ENCODE measurements around the gene EGFL8.
A peak's percentile ranks its signal among the peaks of the same experiment; 100 is the strongest.

Gene EGFL8

DNA sequence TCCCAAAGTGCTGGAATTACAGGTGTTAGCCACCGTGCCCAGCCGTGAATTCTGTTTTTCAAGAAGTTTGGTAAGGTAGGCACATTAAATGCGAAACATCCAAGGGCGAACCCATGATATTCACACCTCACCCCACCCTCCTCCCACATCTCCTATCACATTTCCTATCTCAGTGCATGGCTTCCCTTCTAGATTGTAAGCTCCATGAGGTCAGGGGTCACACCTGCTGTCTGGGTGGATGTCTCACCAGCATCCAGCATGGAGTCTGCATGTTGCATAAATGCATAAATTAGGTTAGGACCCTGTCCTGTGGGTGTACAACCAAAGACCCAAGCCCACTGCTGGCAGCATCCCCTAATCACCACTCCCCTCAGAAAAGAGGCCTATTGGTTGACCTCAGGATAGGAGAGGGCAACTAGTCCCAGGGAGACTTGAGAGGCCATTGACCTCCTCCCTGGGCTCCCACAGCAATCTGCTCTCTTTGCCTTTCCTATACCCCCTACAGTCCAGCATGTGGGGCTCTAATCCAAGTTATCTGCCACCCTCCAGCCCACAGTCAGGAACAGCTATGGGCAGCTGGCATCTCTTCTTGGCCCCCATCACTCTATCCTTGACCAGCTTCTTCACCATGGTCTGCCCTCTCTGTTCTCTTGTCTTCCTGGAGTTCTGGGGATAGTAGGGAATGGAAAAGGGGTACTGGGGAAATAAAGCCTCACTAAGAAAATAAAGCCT, 16.8 kb upstream of the EGFL8 start:
- no peak for DNase-seq

DNA sequence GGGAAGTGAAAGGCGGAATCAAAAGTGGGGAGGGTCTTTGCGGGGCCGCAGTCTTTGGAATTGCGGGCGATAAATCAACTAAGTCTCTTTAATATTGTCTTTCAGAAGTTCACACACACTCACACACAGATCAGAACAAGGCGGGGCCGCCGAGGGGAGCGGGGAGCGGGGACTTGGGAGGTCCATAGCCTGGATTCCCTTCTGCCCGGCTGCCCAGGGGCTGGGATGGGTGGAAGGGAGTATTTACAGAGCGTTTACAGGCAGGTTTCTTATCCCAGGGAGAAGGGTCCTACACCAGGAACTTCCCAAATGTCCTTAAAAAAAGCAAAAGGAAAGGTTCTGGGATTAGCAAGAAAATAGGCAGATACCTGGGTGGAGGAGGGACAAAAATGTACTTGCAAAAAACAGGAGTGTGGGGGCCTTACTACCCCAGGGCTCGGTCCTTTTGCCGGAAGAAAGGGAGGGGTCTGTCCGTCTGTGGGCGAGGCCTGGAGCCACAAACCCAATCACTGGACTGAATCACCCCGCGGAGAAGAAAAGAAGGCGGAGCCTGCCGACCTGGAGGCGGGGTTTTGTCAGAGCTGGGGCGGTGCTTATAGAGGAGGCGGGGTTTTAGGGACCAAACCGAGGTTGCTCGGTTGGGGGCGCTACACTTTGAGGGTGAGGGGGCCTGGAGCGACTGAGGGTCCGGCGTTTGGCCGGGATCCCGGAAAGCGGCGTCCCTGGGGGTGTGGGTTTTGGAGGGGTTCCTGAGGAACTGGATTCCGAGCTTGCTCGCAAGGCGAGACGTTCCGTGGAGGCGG, 15.9 kb upstream of the EGFL8 start:
- DNase-seq: peak; percentile 76

DNA sequence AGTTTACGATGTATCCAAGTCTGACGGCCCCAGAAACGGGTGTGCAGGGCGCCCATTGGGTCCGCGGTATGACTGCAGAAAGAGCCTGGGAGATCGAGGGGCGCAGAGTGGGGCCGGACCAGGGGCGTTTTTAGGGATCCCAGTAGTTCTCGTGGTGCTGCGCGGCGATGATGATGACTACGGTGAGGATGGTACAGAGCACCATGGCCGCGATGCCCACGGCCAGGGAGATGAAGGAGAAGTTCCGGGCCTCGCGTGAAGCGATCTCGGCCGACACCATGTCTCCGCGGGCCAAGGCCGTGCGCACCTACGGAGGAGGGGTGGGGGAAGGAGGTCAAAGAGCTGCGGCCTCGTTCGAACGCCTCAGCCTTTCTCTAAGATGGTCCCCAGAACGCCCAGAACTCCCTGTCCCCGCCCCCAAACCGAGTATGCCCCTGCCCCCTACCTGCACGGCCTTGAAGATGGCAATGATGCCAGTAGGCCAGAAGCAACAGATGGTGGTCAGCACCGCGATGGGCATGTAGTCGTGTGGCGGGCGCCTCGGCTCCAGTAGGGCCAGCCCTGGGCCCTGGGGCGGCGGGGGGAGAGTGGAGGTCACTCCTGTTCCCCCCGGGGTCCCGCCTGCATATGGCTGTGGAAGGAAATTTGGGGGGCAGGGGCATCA, 15.2 kb upstream of the EGFL8 start:
- DNase-seq: no peak

DNA sequence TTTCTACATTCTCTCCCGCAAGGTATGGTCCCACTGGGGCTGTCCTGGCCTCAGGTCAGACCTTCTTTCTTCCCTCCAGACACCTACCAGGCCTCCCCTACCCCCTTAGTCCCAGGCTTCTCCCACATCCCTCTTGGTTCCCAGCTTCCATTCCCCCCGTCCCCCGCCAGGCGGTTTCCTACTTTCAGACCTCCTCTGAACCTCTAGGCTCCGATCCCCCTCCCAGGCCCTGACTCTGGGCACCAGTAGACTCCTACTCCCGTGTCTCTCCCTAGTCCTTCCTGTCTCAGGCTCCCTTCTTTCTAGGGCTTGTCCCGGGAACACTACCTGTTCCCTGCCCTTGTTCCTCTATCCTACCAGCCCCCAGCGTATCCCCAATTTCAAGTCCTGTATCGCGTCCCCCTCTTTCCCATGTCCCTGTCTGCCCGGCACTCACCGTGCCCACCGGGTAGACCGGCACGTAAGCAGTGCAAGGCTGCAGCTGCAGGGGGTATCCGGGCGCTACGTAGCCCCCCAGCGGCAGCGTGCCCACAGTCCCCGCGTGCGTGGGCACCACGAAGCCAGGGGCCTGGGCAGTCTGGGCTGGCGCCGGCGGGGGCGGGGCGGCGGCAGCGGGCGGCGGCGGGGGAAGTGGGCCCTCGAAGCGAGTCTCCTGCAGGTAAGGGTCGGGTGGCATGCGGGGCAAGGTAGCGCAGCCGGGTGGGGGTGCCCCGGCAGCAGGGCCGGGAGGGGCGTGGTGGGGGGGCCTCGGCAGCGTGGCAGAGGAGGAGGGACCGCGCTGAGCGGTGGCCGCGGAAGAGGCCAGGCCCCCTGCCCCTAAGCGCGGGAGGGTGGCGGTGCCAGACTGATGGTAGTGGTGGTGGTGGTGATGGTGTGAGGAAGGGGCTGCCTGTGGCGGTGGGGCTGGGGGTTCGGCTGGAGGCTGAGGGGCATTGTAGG, 14.2 kb upstream of the EGFL8 start:
- no peak for DNase-seq

DNA sequence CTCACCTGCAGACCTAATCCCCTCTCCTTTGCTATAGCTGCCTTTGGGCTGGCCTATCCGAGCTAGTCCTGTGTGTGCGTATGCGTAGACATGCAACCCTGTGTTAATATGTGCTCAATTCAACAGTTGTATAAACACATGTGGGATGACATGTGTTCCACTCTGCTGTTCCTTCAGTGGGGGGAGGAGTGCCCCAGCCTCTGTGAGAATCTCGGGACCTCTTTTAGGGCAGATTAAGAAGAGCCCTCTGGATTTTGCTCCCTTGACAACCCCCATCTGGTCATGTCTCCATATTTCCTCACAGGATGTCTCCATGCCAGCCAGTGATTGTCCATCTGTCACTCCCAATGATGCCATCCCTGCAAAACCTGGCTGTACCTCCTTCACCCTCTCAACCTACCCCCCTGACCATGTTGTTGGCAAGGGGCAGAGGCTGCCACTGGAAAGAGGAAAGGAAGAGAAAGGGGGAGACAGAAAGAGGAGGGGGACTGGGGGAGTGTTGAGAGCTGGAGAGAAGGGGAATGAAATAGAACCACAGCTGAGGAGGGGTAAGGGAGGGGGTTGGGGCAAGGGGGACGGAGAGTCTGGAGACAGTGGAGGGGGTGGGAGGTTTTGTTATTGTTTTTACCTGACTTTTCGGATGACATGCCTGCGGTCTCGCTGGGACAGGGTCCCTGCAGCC, 13.1 kb upstream of the EGFL8 start:
- no peak for DNase-seq

DNA sequence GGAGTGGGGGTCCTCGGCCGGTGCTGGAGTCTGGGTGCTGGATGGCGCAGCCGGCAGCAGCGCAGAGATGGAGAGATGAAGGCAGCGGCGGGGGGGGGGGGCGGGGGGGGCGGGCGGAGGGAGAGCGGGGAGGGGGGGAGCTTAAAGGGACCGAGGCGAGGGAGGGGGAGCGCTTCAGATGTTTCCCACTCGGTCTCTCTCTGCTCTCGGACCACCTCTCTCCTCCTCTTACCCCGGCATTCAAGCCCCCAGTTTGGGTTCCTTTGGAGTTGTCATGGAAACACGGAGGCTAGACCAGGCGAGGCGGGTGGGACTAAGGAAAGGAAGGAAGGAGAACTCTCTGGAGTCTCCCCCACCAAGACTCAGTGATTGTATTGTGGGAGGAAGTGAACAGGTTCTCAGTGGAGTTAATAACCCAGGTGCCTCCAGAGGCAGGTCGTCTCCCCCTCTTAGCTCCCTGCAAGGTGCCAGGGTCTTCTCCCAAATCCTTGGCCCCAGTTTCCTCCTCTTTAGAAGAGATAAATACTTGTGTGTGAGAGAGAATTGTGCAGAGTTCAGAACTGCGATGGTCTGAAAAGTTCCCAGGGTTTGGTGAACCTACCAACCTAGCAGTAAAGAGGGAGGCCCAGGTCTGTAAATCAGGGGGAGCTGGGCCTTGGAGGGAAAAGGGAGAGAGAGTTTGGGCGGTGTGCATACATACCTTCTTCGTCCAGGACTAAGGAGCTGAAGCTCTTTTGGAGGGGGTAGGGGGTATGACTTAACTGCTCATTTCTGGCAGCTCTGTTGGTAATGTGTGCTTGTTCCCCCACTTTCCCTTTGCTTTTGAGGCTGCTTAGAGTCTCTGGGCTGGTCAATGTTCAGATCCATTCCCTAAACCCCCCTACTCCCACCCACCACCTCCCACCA, 12.3 kb upstream of the EGFL8 start, which contains the start of gene PRRT1:
Gene PRRT1, minus strand, starts transcription at position 77 of the 906 bp plus-strand sequence. CDS start 112 bp downstream, outside the sequence.
- no peak for DNase-seq

DNA sequence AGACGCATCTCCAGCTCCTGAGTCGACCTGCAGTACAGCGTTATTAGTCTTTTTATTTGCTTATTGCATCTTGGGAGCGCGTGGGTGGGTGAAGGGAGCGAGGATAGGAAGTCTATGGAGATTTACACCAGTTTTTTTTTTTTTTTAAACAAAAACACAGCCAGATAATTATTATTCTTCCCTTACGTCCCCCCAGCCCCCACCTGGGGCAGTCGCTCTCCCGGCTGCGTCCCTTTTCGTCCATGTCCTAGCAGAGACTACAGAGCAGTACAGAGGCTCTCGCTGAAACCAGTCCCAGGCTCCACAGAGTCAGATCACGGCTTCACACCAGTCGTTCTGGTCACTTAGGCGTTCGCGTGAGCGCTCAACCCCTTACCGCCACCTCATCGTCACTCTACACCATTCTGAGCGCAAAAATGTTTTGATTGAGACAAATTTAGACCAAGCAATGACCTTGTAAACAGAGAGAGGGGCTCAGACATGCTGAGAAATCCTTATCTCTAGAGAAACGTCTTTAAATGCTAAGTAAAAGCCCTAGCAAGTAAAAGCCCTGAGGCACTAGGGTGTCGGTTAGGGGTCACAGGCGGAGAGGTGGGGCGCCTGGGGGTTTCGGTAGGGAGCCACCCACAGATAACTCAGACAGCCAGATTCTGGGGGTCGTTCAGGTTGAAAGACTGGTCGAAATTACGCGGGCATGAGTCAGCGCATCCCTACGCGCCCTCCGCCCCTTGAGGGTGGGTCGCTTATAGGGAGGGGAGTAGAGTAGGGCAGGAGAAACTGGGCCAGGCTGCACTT, 11.4 kb upstream of the EGFL8 start:
- DNase-seq: no peak

DNA sequence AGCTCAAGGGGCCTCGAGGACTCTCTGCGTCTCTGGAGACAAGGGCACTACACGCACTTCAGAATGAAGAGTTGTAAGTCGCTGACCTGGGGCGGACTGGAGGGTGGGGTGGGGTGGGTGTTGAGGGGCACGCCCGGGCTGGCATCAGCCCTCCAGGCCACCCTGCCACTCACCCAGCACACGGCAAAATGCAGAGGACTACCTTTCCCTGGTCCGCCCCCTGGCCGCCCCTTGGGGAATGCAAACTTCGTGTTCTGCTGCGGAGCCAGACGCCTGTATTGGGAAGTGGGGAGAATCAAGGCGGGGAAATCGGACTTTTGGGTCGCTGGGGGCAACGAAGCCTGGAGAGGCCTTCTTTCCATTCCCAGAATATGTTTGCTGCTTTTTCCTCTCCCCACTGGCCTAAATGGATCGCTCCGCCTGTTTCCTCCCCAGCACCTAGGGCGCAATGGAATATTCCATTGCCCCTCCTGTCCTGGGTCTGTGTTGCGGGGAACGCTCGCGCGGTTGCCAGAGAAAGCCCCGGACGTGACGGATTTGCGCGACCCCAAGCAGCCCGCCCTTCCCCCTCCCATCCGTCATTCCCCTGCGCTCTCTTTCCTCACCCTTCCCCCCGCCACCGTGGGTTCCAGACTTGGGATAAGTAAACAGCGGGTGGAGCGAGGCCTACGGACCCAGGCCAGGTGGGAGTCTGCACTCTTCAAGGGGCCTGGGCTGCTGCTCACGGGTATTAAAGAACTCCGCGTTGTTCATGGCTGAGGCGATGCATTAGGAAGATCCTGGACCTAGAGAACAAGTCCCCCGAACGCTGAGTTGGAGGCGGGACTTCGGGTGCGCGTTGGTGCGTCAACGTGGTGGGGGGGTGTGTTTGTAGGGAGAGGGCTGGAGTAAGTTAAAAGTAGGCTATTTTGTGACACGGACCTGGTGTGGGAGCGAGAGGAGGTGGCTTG, 10.6 kb upstream of the EGFL8 start, which contains the start of gene PPT2:
Gene PPT2, plus strand, starts transcription at position 578 of the 950 bp plus-strand sequence. CDS start 454 bp downstream, outside the sequence.
- peak; percentile 83 for DNase-seq

DNA sequence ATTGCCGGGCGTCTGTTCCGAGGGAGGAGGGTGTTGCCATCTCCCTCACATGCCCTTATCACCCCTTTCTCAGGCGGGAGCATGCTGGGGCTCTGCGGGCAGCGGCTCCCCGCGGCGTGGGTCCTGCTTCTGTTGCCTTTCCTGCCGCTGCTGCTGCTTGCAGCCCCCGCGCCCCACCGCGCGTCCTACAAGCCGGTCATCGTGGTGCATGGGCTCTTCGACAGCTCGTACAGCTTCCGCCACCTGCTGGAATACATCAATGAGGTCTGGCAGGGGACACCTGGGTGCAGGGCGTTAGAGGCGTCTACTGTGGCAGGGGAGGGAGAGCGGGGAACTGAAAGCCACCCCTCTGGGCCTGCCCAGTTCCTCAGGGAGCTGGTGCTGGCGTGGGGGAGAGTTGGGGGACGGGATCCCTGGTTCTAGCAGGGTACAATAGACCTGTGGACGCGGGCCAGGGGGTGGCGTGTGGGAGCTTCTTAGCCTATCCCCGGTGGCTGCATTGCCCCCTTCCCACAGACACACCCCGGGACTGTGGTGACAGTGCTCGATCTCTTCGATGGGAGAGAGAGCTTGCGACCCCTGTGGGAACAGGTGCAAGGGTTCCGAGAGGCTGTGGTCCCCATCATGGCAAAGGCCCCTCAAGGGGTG, 9.8 kb upstream of the EGFL8 start:
- peak; percentile 77 for DNase-seq

DNA sequence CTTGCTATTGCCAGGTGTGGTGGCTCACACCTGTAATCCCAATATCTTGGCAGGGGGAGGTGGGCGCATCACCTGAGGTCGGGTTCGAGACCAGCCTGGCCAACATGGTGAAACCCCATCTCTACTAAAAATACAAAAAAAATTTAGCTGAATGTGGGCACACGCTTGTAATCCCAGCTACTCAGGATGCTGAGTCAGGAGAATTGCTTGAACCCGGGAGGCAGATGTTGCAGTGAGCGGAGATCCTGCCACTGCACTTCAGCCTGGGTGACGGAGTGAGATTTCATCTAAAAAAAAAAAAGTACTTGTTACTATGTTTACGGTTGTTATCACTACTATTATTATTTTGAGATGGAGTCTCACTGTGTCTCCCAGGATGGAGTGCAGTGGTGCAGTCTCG, 7.5 kb upstream of the EGFL8 start:
- no peak for DNase-seq

DNA sequence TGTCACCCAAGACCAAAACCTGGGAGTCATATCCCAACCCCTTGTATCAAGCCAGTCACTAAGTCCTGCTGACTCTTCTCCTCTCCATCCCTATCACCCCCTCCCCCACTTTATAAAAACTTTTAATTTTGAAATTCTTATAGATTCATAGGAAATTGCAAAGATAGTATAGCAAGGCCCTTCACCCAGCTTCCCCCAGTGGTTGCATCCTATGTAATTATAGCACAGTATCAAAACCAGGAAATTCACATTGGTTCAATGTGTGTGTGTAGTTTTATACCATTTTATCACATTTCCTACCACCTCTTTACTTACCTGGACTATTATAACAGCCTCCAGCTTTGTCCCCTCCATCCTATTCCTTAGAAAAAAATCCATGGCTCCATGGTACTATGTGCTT, 6.3 kb upstream of the EGFL8 start:
- no peak for DNase-seq

DNA sequence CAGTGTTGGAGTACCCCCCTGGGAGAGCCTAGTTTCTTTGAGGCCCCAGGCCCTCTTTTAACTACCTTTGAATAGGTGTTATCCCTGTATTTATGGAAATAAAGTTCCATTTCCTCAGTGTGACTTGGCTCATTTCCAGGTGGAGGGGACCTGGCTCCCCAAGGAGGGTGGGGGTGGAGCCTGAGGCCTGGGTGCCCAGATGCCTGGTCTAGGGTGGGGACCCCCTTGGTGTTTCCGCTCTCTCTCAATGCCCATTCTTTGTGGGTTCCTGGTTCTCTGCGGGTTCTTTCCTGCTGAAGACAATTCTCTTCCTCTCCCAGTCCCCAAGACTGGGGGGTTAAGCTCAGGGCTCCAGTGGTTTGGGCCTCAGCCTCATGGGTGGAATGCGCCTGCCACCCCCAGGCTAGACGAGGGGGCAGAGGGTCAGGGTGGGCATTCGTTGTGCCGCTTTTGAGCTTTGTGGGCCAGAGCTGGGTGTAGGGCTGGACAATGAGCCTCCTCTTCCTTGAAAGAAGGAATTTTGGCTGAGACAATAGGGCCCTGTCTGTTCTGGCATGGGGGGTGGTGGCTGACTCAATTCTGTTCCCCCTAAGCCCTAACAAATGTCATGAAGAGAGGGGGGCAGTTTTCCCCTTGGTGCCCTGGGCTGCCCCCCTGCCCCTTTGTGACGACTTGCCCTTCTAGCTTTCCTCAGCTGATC, 686 bp upstream of the EGFL8 start:
- no peak for DNase-seq

DNA sequence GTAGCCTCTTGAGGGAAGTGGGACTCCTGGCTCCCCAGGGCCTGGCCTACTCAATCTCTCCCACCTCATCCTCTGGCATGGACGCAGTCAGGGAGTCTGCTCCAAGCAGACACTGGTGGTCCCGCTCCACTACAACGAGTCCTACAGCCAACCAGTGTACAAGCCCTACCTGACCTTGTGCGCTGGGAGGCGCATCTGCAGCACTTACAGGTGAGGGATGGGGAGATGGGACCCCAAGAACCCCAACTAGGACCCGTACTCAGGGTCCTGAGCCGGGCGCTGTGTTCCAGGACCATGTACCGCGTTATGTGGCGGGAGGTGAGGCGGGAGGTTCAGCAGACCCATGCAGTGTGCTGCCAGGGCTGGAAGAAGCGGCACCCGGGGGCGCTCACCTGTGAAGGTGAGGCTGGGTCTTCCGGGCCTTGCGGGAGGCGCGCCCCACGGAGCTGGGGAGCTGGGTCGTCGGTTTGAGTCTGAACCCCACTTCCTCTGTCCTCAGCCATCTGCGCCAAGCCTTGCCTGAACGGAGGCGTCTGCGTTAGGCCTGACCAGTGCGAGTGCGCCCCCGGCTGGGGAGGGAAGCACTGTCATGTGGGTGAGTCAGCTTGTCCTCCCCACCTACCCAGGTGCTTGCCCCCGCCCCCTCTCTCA, 2.1 kb downstream of the EGFL8 start:
- DNase-seq: no peak

DNA sequence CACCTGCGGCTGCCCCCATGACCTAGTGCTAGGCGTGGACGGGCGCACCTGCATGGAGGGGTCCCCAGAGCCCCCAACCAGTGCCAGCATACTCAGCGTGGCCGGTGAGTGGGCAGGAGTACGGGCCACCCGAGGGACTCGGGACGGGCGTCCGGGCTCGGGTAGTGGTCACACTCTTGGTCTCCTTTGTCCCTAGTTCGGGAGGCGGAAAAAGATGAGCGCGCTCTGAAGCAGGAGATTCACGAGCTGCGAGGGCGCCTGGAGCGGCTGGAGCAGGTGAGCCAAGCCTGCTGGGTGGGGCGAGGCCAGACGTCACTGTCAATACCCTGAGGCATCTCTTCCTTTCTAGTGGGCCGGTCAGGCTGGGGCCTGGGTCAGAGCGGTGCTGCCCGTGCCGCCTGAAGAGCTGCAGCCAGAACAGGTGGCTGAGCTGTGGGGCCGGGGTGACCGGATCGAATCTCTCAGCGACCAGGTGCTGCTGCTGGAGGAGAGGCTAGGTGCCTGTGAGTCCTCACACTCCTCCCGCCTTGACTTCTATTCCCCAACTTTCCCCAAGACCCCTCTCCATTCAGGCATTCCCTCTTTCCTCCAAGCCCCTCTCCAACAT, 2.9 kb downstream of the EGFL8 start:
- no peak for DNase-seq

DNA sequence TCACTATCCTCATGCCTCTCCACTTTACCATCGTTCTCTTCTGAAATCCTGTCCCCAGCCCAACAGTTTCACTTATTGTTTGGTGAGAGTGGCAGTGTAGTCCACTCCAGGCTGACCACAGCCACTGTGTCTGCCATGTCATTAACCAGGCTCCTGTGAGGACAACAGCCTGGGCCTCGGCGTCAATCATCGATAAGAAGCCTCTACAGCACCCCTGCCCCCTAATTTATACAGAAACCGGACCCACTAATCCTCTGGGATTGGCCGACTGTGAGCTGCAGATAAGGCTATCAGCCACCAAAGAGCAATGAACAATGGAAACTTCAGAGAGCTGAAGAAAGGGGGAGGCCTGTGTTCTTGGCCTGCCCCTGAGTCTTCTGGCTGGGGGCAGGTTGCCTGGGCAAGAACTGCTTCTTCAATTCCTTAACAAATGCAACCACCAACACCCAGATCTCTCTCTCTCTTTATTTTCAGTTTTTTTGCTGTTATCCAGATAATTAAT, 3.4 kb downstream of the EGFL8 start:
- DNase-seq: no peak

DNA sequence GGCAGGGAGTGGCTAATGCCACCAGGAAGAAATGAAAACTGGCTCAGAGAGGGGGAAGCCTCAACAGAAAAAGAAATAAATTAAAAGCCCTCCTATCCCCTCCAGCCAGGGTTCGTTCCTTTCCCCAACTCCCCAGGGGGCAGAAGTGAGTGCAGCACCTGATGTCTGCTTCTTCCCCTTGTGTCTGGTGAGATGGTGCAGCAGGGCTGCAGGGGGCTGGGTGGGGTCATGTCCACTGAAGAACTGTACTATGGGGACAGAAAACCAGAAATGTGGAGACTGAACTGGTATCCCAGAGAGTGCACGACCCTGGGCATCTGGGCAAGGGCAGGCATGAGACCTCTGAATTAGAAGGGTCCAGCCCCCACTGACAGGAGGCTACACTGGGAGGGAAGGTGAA, 4.0 kb downstream of the EGFL8 start:
- DNase-seq: no peak

Measured in CD4-positive, alpha-beta T cell treated with Interleukin-10 for 1 hour (primary cell).